HG03139 (cell line): Measurements from ENCODE around the gene RPAIN.

Experiments used
- ATAC-seq: cut with Tn5 transposase; IDR thresholded peaks from one replicate; pipeline ENCODE4 v1.9.1; 2021; ENCODE audit not compliant: unreplicated experiment

The RPAIN gene

DNA sequence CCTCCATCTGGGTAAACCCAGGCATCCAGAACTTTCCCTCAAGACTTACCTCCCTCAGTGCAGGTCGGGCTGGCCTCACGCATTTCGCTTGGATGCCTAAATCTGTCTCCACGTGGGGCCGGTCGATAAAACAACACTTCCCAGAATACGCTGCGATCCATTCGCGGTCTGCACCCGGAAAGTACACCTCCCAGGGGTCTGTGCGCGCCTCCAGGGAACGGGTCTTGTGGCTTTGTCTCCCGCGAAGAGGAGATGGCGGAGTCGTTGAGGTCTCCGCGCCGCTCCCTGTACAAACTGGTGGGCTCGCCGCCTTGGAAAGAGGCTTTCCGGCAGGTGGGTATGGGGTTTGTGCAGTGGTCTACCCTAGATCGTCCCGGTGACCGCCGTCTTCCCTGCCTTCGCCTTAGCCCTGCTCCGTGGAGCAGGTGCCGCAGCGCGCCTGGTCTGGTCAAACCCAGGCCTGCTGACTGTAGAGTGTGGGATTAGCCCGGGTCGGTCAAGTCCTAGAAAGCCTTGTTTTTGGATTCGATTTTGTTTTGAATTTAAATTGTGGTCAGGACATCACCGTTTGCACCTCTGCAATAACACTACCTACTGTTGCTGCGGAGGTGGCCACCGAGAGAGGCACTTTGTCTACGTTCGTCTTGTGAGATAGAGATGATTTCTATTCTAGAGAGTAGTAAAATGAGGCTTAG, at the start of gene RPAIN:
TSS of gene RPAIN (plus strand) at position 224 of the 695 bp plus-strand sequence. CDS start at position 253, 29 bp downstream.
- peak; percentile 54 for ATAC-seq

DNA sequence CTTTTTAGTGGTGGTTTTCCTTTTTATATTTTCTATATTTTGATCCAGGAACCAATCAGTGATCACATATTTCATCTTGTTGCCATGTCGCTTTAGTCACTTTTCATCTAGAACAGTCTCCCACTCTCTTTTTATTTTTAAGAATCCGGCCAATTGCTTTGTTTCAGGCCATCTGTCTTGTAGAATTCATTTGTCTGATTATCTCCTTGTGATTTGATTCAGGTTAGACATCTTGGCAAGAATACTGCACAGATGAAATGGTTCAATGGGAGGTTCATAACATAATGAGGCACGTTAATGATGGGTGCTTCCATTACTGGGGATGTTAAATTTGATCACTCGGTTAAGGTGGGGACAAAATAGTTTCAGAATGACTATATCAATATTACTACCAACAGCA, 49.6 kb upstream of the RPAIN start:
- ATAC-seq: no peak

DNA sequence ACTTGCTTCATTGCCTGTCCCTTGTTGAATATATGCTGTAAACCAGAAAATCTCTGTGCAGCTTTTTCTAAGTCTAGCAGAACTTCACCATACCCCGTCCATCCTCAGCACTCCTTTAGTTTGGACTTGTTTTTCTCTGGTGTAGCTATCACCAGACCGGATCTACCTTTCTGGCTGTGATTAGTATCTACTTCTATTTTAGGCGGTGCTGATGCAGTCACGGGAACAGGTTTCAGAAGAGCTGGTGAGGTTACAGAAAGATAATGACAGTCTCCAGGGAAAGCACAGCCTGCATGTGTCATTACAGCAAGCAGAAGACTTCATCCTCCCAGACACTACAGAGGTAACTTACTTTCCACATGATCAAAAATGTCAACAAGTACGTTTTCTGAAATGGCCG, 46.9 kb upstream of the RPAIN start:
- ATAC-seq: no peak

- ATAC-seq: no peak
These were observed 41.3 kb upstream of the RPAIN start for GRCh38 chr17:5378566-5379207.

GRCh38 chr17:5379351-5380107, 40.5 kb upstream of the RPAIN start:
- no peak for ATAC-seq

DNA sequence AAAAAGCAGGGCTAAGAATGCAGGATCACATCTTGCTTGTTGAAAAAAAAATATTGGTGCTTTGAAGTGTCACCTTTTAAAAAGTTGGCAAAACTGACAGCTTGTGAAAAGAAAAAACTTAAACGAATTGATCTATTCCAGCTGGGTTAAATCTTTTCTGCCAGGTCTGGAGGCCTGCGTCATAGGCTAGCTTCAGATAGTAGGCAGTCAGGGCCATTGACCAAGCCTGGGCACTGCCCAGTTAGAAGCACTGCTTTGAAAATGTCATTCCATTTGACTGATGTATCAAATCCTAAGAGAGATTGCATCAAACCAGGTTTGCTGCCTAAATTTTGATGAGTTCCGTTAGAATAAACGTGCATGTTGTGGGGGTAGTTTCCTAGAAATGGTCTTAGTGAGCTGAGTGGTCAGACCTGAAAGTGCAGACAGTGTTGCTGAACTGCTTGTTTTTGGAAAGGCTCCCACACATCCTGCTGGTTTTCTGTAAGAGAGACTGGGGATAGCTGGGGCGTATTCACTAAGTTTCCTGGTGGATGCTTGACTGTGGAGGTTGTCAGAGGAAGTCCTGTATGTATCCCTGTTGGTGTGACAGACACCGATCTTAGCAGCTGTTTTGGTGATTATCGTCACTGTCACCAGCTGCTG, 39.4 kb upstream of the RPAIN start:
- no peak for ATAC-seq

DNA sequence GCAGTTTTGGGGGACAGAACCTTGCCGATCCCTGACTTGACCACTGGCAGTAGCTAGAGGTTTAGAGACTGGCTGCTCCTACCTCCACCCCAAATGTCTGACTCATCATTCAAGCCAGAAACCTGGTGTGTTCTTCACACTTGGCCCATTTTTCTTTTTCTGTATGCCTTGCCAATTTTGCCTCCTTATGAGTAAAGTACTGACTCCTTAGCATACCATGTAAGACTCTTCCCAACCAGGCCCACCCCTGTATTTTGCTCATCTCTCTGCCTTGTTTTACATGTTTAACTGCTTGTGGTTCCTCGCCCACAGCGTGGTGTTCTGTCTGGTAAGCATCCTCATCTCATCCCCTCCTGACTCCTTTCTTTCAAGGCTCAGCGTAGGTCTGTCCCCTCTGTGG, 38.4 kb upstream of the RPAIN start:
- no peak for ATAC-seq

GRCh38 chr17:5391678-5392077, 28.3 kb upstream of the RPAIN start:
- no peak for ATAC-seq

- no peak for ATAC-seq
These were observed 23.4 kb upstream of the RPAIN start for GRCh38 chr17:5396612-5397011.

GRCh38 chr17:5399767-5400166, 20.2 kb upstream of the RPAIN start:
- ATAC-seq: no peak

DNA sequence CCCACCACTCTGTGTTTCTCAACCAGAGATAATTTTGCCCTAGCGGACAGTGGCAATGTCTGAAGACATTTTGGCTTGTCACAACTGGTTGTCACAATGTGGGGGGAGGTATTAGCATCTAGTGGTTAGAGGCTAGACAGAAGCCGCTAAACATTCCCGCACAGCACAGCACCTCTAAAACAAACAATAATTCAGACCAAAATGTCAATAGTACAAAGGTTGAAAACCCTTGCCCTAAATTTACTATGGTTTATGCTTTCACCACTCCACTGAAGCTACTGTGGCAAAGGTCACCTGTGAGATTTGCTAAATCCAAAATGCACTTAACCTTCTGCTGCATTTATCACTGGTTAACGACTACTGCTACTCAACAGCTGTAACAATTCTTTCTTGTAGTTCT, 14.6 kb upstream of the RPAIN start:
- ATAC-seq: no peak

- no peak for ATAC-seq
These were observed 11.8 kb upstream of the RPAIN start for GRCh38 chr17:5408186-5408585.

- ATAC-seq: no peak
These were observed 9.2 kb upstream of the RPAIN start for GRCh38 chr17:5410594-5411272.

- no peak for ATAC-seq
These were observed 6.3 kb upstream of the RPAIN start for GRCh38 chr17:5413682-5414081.

GRCh38 chr17:5416901-5417300, 3.1 kb upstream of the RPAIN start:
- ATAC-seq: no peak

- peak; percentile 30 for ATAC-seq
These were observed 1.1 kb upstream of the RPAIN start for GRCh38 chr17:5418858-5419355.

GRCh38 chr17:5419356-5419958, 525 bp upstream of the RPAIN start, which contains the start of gene NUP88:
TSS of gene NUP88 (minus strand) at chr17:5419662. CDS start at chr17:5419650, 12 bp downstream.
- ATAC-seq: peak; percentile 79

- ATAC-seq: no peak
These were observed 2.5 kb downstream of the RPAIN start for GRCh38 chr17:5422505-5422904.

GRCh38 chr17:5424909-5425308, 4.9 kb downstream of the RPAIN start:
- ATAC-seq: no peak

GRCh38 chr17:5425826-5426225, 5.8 kb downstream of the RPAIN start:
- no peak for ATAC-seq
